ENCODE measurements around the gene CASP12.

DNA sequence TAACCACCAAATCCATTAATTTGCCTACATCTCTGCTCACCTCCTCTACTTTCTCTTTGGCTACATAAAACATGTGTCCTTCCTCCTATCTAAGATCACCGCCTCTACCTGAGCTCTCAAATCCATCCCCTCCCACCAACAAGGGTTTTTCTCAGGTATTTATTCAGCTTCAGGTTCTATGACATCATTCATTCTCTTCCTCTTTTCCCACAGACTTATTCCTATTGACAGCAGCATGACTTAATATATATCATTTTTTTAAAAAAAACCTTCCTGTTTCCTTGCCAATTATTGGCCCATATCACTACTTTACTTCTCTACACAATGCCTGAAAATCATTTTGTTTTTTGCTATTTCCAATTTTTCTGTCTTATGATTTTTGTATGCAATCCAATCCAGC is 4.4 kb downstream of the CASP12 start:
- TF ChIP-seq HOXA7 (CRISPR knock-in tag; IDR thresholded peaks at IDR 0.05) (no peak), POLR2A (IDR thresholded peaks at IDR 0.05; ENCODE audit: low read length) (no peak), RAD21 (conservative IDR thresholded peaks at IDR 0.05 in 1 of 2, IDR thresholded peaks at IDR 0.05 in 1 of 2) (no peak)
- TF ChIP-seq, protein P1, sequence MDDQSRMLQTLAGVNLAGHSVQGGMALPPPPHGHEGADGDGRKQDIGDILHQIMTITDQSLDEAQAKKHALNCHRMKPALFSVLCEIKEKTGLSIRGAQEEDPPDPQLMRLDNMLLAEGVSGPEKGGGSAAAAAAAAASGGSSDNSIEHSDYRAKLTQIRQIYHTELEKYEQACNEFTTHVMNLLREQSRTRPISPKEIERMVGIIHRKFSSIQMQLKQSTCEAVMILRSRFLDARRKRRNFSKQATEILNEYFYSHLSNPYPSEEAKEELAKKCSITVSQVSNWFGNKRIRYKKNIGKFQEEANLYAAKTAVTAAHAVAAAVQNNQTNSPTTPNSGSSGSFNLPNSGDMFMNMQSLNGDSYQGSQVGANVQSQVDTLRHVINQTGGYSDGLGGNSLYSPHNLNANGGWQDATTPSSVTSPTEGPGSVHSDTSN (IDR thresholded peaks at IDR 0.05), result no peak
